ENCODE measurements around the gene PAX2. TPM values are rescaled to one million over a fixed set of nuclear protein-coding genes. Genes with fewer than 3 reads are reported as not detected.

The PAX2 gene
- total RNA-seq, 1 donor from 2014 or later = not detected

DNA sequence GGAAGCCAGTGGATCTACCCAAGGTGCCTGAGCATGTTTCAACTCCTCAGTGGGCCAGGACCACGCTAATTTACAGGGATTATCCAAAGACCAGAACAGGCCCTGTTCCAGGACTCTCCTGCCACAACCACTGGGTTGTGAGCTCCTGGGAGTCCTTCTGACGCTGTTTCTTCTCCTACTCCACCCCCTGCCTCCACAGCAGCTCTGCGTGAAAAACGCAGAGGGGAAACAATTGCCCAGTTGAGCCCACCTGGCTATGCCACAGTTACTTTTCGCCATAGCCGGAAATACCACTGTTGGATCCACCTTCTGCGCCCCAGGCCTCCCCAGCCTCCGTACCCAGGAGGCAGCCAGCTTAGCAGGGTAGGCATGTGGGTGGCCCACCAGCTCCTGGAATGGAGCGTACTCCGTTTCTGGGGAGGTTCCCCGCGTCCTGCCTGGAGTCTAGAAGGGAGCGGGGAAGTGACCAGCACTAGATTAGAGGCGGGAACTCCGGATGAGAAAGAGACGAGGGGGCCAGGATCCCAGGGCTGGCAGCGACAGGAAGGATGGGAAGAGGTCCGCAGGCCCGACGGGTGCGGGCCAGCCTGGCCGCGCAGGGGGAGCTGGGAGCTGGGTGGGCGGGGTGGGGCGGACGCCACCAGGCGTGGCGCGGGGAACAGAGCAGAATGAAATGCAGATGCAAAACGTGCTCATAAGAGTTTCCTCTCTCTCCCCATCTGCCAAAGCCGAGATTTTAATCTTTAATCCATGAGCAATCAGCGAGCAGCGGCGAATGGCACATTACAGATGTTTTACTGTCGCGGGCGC, 32.1 kb upstream of the PAX2 start:
- Histone ChIP-seq H3K4me1 (ENCODE audit: control insufficient read depth in 3 of 3, insufficient read depth in 3 of 3, low read length in 3 of 3) (no peaks in the 10 kb centered on the region), H3K4me3 (ENCODE audit: low read length in 3 of 3) (no peak overlapping the region), H3K27ac (ENCODE audit: low read depth, low read length) (no peak overlapping the region), H3K9me3 (ENCODE audit: control insufficient read depth in 3 of 3, low read length in 3 of 3) (no peaks in the 10 kb centered on the region), H3K9ac (ENCODE audit: low read depth in 1 of 3, low read length in 3 of 3) (no peak overlapping the region), H3K27me3 (ENCODE audit: control insufficient read depth in 3 of 3, insufficient read depth in 3 of 3, low read length in 3 of 3) (peaks cover 67 to 89% (median 85%) of the 10 kb centered on the region in 3 donors), H3K36me3 (ENCODE audit: control insufficient read depth in 3 of 3, insufficient read depth in 3 of 3, low read length in 3 of 3) (no peaks in the 10 kb centered on the region)

DNA sequence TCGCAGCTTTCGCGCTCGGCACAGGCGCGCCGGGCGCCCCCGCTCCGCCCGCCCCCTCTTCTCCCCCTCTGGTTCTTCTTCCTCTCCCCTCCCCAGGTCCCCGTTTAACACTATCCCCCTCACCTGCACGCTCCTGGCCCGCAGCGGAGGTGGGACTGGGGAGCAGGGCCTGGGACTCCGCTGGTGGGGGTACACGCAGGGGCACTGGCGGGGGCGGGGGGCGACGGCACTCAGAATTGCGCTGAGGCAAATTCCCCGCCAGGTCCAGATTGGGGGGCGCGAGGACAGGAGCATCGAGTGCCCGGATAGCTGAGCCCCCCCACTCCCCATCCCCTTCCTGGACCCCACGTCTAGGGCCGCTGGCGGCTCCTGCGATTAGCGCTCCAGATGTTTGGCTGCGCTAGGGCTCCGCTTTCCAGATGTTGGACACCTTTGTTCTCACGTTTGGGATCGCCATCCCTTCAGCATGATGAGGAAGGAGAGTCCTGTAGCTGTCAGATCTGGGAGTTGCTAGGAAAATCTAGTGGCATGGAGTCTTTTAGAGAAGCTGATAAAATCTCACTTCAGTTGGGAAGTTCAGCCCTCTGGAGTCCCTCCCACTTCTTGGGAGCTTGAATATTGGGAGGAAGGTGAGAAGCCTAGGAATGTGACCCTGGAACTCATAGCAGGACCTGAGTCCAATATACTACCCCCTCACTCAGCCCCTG, 31.4 kb upstream of the PAX2 start:
- Histone ChIP-seq H3K4me1 (ENCODE audit: control insufficient read depth in 3 of 3, insufficient read depth in 3 of 3, low read length in 3 of 3) (no peaks in the 10 kb centered on the region), H3K9me3 (ENCODE audit: control insufficient read depth in 3 of 3, low read length in 3 of 3) (no peaks in the 10 kb centered on the region), H3K27ac (ENCODE audit: low read depth, low read length) (no peak overlapping the region), H3K4me3 (ENCODE audit: low read length in 3 of 3) (no peak overlapping the region), H3K9ac (ENCODE audit: low read depth in 1 of 3, low read length in 3 of 3) (no peak overlapping the region), H3K27me3 (ENCODE audit: control insufficient read depth in 3 of 3, insufficient read depth in 3 of 3, low read length in 3 of 3) (peaks cover 62 to 90% (median 85%) of the 10 kb centered on the region in 3 donors), H3K36me3 (ENCODE audit: control insufficient read depth in 3 of 3, insufficient read depth in 3 of 3, low read length in 3 of 3) (no peaks in the 10 kb centered on the region)

DNA sequence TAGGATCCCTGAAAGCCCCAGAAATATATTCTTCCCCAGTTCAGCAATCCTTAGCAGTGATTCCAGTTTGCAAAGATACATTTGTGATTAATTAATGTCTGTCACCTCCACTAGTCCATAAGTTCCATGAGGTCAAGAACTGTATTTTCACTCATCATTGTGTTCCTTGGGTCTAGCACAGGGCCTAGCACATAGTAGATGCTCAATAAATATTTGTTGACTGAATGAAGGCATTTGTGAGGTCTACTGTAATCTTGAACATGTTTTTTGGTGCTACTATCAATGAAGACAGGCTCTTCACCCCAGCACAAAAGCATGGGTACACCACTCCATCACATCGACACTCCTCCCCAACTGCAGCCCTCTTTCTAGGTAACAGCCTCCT, 30.8 kb upstream of the PAX2 start:
- H3K27ac ChIP-seq (ENCODE audit: low read depth, low read length) = no peak overlapping the region
- H3K4me1 ChIP-seq (ENCODE audit: control insufficient read depth in 3 of 3, insufficient read depth in 3 of 3, low read length in 3 of 3) = no peaks in the 10 kb centered on the region
- no peaks in the 10 kb centered on the region for H3K36me3 ChIP-seq (ENCODE audit: control insufficient read depth in 3 of 3, insufficient read depth in 3 of 3, low read length in 3 of 3)
- H3K27me3 ChIP-seq (ENCODE audit: control insufficient read depth in 3 of 3, insufficient read depth in 3 of 3, low read length in 3 of 3) = peaks cover 56 to 88% (median 80%) of the 10 kb centered on the region in 3 donors
- H3K9me3 ChIP-seq (ENCODE audit: control insufficient read depth in 3 of 3, low read length in 3 of 3) = no peaks in the 10 kb centered on the region
- H3K9ac ChIP-seq (ENCODE audit: low read depth in 1 of 3, low read length in 3 of 3) = no peak overlapping the region
- H3K4me3 ChIP-seq (ENCODE audit: low read length in 3 of 3) = no peak overlapping the region

DNA sequence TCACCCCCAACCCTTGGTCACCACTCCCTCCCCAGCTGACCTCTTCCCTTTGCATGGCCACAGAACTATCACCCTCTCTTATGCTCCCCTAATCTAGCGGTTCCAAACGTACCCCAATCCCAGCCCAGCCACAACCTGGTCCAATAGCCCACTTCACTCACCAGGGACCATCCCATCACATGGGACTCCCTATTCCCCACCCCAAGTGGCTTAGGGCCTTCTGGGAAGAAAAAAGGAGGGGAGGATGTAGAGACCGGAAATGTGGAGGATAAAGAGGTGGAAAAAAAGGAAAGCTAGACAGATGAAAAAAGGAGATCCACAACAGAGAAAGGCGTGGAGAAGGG, 30.3 kb upstream of the PAX2 start:
- Histone ChIP-seq H3K9me3 (ENCODE audit: control insufficient read depth in 3 of 3, low read length in 3 of 3) (no peaks in the 10 kb centered on the region), H3K4me3 (ENCODE audit: low read length in 3 of 3) (no peak overlapping the region), H3K9ac (ENCODE audit: low read depth in 1 of 3, low read length in 3 of 3) (no peak overlapping the region), H3K36me3 (ENCODE audit: control insufficient read depth in 3 of 3, insufficient read depth in 3 of 3, low read length in 3 of 3) (no peaks in the 10 kb centered on the region), H3K27me3 (ENCODE audit: control insufficient read depth in 3 of 3, insufficient read depth in 3 of 3, low read length in 3 of 3) (peaks cover 56 to 87% (median 78%) of the 10 kb centered on the region in 3 donors), H3K27ac (ENCODE audit: low read depth, low read length) (no peak overlapping the region), H3K4me1 (ENCODE audit: control insufficient read depth in 3 of 3, insufficient read depth in 3 of 3, low read length in 3 of 3) (no peaks in the 10 kb centered on the region)

DNA sequence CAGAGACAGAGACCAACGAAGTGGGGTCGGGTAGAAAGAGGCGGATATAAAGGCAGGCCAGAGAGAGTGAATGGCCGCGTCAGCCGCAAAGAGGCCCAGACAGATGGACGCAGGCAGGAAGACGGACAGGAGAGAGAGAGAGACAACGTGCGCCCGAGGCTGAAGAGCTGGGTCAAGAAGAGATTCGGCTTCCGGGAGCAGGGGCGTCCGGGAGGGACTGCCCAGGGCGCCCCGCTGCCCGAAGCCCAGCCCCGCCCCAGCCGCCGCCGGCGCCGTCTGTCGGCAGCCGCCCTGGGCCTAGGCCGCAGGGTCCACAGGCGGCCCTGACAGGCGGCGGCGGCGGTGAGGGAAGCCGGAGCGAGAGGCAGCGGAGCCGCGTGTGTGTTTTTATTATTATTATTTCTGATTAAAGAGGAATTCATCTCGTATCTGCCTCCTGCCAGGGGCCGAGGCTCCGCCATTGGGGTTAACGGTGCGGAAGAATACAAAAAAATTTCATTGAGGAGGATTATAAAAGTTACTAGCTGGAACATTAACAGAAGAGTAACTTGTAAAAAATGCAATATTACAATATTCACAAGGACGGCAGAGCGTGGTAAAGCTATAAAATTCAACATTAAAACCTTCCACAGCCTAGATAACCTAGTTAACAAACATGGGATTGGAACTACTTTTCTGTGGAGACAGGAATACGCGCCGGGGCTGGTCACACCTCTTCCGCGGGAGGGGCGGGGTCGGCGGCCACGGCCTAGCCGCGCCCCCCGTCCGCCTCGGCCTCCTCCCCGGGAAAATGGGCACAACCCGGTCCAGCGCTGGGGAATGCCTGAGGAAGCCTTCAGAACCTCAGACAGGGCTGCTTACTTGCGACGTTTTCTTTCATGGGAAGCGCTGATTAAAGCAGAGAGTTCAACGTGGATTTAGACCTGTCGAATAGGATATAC, 29.7 kb upstream of the PAX2 start:
- no peaks in the 10 kb centered on the region for H3K36me3 ChIP-seq (ENCODE audit: control insufficient read depth in 3 of 3, insufficient read depth in 3 of 3, low read length in 3 of 3)
- no peaks in the 10 kb centered on the region for H3K4me1 ChIP-seq (ENCODE audit: control insufficient read depth in 3 of 3, insufficient read depth in 3 of 3, low read length in 3 of 3)
- H3K9me3 ChIP-seq (ENCODE audit: control insufficient read depth in 3 of 3, low read length in 3 of 3) = no peaks in the 10 kb centered on the region
- peaks cover 55 to 88% (median 78%) of the 10 kb centered on the region in 3 donors for H3K27me3 ChIP-seq (ENCODE audit: control insufficient read depth in 3 of 3, insufficient read depth in 3 of 3, low read length in 3 of 3)
- no peak overlapping the region for H3K4me3 ChIP-seq (ENCODE audit: low read length in 3 of 3)
- H3K9ac ChIP-seq (ENCODE audit: low read depth in 1 of 3, low read length in 3 of 3) = no peak overlapping the region
- H3K27ac ChIP-seq (ENCODE audit: low read depth, low read length) = no peak overlapping the region

DNA sequence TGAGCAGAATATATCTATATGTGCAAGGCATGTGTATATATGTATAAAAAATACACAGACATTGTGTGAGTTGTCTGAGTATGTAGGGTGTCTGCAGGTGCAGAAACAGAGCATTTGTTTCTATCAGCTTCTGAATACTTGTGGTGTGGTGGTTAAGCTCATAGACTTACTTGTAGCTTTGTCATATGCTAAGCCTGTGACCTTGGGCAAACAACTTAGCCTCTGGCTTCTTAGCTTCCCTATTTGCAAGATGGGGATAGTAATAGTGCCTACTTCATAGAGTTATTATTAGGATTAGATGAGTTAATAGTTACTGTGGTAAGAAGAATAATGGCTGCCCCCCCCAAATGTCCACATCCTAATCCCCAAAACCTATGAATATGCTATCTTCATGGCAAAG, 28.2 kb upstream of the PAX2 start:
- H3K27ac ChIP-seq (ENCODE audit: low read depth, low read length) = no peak overlapping the region
- H3K9ac ChIP-seq (ENCODE audit: low read depth in 1 of 3, low read length in 3 of 3) = no peak overlapping the region
- no peaks in the 10 kb centered on the region for H3K4me1 ChIP-seq (ENCODE audit: control insufficient read depth in 3 of 3, insufficient read depth in 3 of 3, low read length in 3 of 3)
- H3K9me3 ChIP-seq (ENCODE audit: control insufficient read depth in 3 of 3, low read length in 3 of 3) = no peaks in the 10 kb centered on the region
- H3K27me3 ChIP-seq (ENCODE audit: control insufficient read depth in 3 of 3, insufficient read depth in 3 of 3, low read length in 3 of 3) = peaks cover 44 to 85% (median 69%) of the 10 kb centered on the region in 3 donors
- no peak overlapping the region for H3K4me3 ChIP-seq (ENCODE audit: low read length in 3 of 3)
- no peaks in the 10 kb centered on the region for H3K36me3 ChIP-seq (ENCODE audit: control insufficient read depth in 3 of 3, insufficient read depth in 3 of 3, low read length in 3 of 3)

DNA sequence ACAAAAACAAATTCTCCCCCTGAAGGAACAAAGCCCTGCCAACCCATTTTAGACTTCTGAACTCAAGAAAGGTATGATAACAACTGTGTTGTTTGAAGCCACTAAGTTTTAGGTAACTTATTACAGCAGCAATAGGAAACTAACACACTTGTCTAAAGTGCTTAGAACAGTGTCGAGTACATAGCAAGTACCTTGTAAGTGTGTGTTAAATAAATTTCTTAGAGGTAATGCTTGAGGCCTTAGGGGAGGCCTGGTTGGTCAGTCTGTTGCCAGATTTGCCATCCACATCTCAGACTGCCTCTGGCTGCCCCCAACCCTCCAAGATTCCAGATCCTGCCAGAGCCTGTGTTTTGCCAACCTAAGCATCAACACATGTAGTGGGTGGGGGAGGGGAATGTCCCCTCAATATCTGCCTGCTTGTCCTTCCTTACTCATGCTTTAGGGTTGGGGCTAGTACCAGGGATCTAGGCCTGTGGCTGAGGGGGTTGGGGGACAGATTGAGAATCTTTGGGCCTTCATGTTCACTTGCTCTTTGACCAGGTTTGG, 27.1 kb upstream of the PAX2 start:
- no peak overlapping the region for H3K27ac ChIP-seq (ENCODE audit: low read depth, low read length)
- H3K4me3 ChIP-seq (ENCODE audit: low read length in 3 of 3) = no peak overlapping the region
- H3K36me3 ChIP-seq (ENCODE audit: control insufficient read depth in 3 of 3, insufficient read depth in 3 of 3, low read length in 3 of 3) = no peaks in the 10 kb centered on the region
- H3K27me3 ChIP-seq (ENCODE audit: control insufficient read depth in 3 of 3, insufficient read depth in 3 of 3, low read length in 3 of 3) = peaks cover 42 to 82% (median 66%) of the 10 kb centered on the region in 3 donors
- H3K4me1 ChIP-seq (ENCODE audit: control insufficient read depth in 3 of 3, insufficient read depth in 3 of 3, low read length in 3 of 3) = no peaks in the 10 kb centered on the region
- H3K9ac ChIP-seq (ENCODE audit: low read depth in 1 of 3, low read length in 3 of 3) = no peak overlapping the region
- H3K9me3 ChIP-seq (ENCODE audit: control insufficient read depth in 3 of 3, low read length in 3 of 3) = no peaks in the 10 kb centered on the region

DNA sequence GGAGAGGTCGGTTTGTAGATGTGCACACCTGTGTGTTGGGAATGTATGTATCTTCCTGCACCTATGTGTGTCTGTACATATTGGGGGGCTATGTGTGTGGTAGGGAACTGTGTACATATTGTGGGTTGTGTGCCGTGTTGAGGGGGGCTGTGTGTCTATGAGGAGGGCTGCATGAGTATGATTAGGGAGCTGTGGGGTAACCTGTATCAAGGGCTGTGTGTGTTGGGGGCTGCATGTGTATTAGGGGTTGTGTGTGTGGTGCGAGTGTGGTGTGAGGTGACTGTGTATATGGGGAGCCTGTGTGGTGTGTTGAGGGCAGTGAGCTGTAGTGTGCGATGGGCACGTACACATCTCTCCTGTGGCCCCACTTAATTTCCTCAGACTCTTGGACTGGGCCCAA, 22.2 kb upstream of the PAX2 start:
- H3K9me3 ChIP-seq (ENCODE audit: control insufficient read depth in 3 of 3, low read length in 3 of 3) = no peaks in the 10 kb centered on the region
- H3K27me3 ChIP-seq (ENCODE audit: control insufficient read depth in 3 of 3, insufficient read depth in 3 of 3, low read length in 3 of 3) = peaks cover 63 to 78% (median 63%) of the 10 kb centered on the region in 3 donors
- H3K9ac ChIP-seq (ENCODE audit: low read depth in 1 of 3, low read length in 3 of 3) = no peak overlapping the region
- H3K4me1 ChIP-seq (ENCODE audit: control insufficient read depth in 3 of 3, insufficient read depth in 3 of 3, low read length in 3 of 3) = peaks cover 0 to 2% (median 0%) of the 10 kb centered on the region in 3 donors
- no peak overlapping the region for H3K4me3 ChIP-seq (ENCODE audit: low read length in 3 of 3)
- H3K36me3 ChIP-seq (ENCODE audit: control insufficient read depth in 3 of 3, insufficient read depth in 3 of 3, low read length in 3 of 3) = no peaks in the 10 kb centered on the region
- H3K27ac ChIP-seq (ENCODE audit: low read depth, low read length) = no peak overlapping the region

DNA sequence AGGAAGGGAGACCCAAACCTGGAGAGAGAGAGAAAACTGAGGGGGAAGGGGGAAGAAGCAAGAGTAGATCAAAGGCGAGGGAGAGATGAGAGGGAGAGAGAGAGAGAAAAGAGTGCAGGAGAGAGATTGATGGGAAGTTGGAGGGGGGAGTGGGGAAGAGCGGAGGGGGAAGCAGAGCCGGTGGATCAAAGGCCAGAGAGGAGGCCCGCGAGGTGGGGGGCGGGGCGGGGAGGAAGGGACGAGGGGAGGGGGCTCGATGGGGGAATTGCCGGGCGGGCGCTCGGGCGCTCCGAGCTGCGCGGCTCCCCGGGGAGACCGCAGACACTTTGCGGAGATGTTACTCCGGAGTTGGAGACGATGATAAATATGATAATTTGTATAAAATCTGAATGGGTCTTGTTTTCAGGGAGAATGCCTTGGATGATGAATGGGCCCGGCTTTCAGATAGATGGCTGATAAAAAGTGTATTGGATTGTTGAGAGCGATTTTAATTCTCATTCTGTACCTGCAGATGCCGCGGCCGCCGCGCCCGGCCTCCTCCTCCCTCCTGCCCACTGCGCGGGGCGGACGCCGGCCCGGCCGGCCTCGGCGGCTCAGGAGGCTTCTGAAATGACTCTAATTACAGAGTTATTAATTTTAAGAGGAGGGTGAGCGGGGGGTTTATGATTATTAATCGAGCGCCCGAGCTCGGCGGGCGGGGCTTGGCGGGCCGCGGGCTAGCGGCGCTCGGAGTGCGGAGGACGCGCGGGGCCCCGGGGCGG, 21.4 kb upstream of the PAX2 start:
- Histone ChIP-seq H3K9me3 (ENCODE audit: control insufficient read depth in 3 of 3, low read length in 3 of 3) (no peaks in the 10 kb centered on the region), H3K4me1 (ENCODE audit: control insufficient read depth in 3 of 3, insufficient read depth in 3 of 3, low read length in 3 of 3) (peaks cover 0 to 3% (median 2%) of the 10 kb centered on the region in 3 donors), H3K9ac (ENCODE audit: low read depth in 1 of 3, low read length in 3 of 3) (no peak overlapping the region), H3K4me3 (ENCODE audit: low read length in 3 of 3) (no peak overlapping the region), H3K36me3 (ENCODE audit: control insufficient read depth in 3 of 3, insufficient read depth in 3 of 3, low read length in 3 of 3) (no peaks in the 10 kb centered on the region), H3K27ac (ENCODE audit: low read depth, low read length) (no peak overlapping the region), H3K27me3 (ENCODE audit: control insufficient read depth in 3 of 3, insufficient read depth in 3 of 3, low read length in 3 of 3) (peaks cover 66 to 79% (median 68%) of the 10 kb centered on the region in 3 donors)
